GM12892 (cell line): ENCODE measurements around the gene KIAA1217.
"Not testable (repeated sequence)": the region's sequence is repeated elsewhere in the genome, so short reads cannot be mapped to it uniquely, and the experiment has no call there.

ENCODE experiments used
- POLR2A ChIP-seq: IDR thresholded peaks from 2 replicates; pipeline ENCODE4 v1.6.1; 2011; ENCODE audit warnings: low read depth, low read length, control low read depth
- POLR2AphosphoS5 ChIP-seq: IDR thresholded peaks from 2 replicates; pipeline ENCODE4 v1.6.1; 2011; ENCODE audit warnings: low read depth, low read length, control low read depth
- TAF1 ChIP-seq: IDR thresholded peaks from 2 replicates; pipeline ENCODE4 v1.6.1; 2011; ENCODE audit warnings: low read depth, mild to moderate bottlenecking, control low read depth, low read length, borderline replicate concordance

DNA sequence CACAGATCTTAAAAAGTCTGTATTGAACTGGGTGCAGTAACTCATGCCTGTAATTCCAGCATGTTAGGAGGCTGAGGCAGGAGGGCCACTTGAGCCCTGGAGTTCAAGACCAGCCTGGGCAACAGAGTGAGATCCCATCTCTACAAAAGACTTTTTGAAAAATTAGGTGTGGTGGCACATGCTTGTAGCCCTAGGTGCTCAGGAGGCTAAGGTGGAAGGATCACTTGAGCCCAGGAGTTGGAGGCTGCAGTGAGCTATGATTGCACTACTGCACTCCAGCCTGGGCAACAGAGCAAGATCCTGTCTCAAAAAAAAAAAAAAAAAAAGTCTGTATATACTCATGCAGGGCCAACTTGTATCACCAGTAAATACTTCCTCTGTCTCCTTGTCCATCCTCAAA, 273.8 kb downstream of the KIAA1217 start:
- TF ChIP-seq POLR2A, POLR2AphosphoS5, TAF1: not testable (repeated sequence)
